Ishikawa (cell line): ENCODE data around the gene HDAC9.

Experiments used
- CEBPB ChIP-seq: IDR thresholded peaks from 2 replicates; pipeline ENCODE4 v1.6.1; 2012
- EGR1 ChIP-seq: IDR thresholded peaks from 2 replicates; pipeline ENCODE4 v1.6.1; 2012
- EP300 ChIP-seq: IDR thresholded peaks from 2 replicates; pipeline ENCODE4 v1.6.1; 2012; ENCODE audit warnings: borderline replicate concordance
- NFIC ChIP-seq: IDR thresholded peaks from 2 replicates; pipeline ENCODE4 v1.6.1; 2012
- TCF12 ChIP-seq: IDR thresholded peaks from 2 replicates; pipeline ENCODE4 v1.6.1; 2012; ENCODE audit warnings: low read depth
- TEAD4 ChIP-seq: IDR thresholded peaks from 2 replicates; pipeline ENCODE4 v1.6.1; 2012
- YY1 ChIP-seq: IDR thresholded peaks from 2 replicates; pipeline ENCODE4 v1.6.1; 2012; ENCODE audit warnings: low read depth
- ZBTB7A ChIP-seq: IDR thresholded peaks from 2 replicates; pipeline ENCODE4 v1.6.1; 2012; ENCODE audit warnings: low read depth
- TF ChIP-seq, protein P1 (sequence below): IDR thresholded peaks from 2 replicates; pipeline ENCODE4 v1.6.1; 2012
- TF ChIP-seq, protein P2 (sequence below): IDR thresholded peaks from 2 replicates; pipeline ENCODE4 v1.6.1; 2012; ENCODE audit warnings: low read depth, mild to moderate bottlenecking
- TF ChIP-seq, protein P3 (sequence below): IDR thresholded peaks from 2 replicates; pipeline ENCODE4 v1.6.1; 2012

DNA sequence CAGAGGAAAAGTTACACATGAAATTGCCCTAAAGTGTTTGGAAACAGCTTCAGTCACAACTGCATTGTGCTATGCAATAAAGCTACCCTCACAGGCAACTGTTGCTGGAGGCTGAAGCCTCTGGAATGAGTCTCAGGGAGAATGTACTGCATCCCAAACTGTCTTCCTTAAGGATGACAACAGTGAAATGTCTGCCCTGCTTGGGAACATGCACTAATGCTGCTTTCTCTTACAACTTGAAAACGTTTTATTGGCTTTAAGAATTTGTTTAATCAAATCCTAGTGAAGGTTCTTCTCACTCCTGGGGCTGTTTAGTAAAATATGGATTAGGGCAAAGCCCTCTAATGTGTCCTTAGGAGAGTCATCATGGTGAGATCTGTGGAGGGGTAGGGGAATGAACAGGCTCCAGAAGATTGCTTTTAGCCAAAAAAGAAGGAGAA is 406.5 kb downstream of the HDAC9 start:
- TF ChIP-seq, protein P1, sequence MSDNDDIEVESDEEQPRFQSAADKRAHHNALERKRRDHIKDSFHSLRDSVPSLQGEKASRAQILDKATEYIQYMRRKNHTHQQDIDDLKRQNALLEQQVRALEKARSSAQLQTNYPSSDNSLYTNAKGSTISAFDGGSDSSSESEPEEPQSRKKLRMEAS, result no peak
- no peak for TF ChIP-seq EGR1
- TF ChIP-seq, protein P2, sequence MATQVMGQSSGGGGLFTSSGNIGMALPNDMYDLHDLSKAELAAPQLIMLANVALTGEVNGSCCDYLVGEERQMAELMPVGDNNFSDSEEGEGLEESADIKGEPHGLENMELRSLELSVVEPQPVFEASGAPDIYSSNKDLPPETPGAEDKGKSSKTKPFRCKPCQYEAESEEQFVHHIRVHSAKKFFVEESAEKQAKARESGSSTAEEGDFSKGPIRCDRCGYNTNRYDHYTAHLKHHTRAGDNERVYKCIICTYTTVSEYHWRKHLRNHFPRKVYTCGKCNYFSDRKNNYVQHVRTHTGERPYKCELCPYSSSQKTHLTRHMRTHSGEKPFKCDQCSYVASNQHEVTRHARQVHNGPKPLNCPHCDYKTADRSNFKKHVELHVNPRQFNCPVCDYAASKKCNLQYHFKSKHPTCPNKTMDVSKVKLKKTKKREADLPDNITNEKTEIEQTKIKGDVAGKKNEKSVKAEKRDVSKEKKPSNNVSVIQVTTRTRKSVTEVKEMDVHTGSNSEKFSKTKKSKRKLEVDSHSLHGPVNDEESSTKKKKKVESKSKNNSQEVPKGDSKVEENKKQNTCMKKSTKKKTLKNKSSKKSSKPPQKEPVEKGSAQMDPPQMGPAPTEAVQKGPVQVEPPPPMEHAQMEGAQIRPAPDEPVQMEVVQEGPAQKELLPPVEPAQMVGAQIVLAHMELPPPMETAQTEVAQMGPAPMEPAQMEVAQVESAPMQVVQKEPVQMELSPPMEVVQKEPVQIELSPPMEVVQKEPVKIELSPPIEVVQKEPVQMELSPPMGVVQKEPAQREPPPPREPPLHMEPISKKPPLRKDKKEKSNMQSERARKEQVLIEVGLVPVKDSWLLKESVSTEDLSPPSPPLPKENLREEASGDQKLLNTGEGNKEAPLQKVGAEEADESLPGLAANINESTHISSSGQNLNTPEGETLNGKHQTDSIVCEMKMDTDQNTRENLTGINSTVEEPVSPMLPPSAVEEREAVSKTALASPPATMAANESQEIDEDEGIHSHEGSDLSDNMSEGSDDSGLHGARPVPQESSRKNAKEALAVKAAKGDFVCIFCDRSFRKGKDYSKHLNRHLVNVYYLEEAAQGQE, result no peak
- TF ChIP-seq TEAD4, result no peak
- TF ChIP-seq TCF12, result no peak
- no peak for TF ChIP-seq NFIC
- no peak for TF ChIP-seq EP300
- TF ChIP-seq YY1, result no peak
- TF ChIP-seq, protein P3, sequence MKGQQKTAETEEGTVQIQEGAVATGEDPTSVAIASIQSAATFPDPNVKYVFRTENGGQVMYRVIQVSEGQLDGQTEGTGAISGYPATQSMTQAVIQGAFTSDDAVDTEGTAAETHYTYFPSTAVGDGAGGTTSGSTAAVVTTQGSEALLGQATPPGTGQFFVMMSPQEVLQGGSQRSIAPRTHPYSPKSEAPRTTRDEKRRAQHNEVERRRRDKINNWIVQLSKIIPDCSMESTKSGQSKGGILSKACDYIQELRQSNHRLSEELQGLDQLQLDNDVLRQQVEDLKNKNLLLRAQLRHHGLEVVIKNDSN, result no peak
- TF ChIP-seq ZBTB7A, result no peak
- no peak for TF ChIP-seq CEBPB
